GM23338 (cell line): ENCODE results near the gene NEDD1. TPM values are rescaled to one million over a fixed set of nuclear protein-coding genes. Genes with fewer than 3 reads are reported as not detected.

ENCODE experiments used
- ATAC-seq: fragments of 200-7000 bp; cut with Tn5 transposase; 3 replicates; pipeline ENCODE4 v1.9.1; 2020
- DNase-seq: peaks from one replicate; pipeline ENCODE4 v3.0.0-alpha.2; 2015; ENCODE audit warnings: low spot score
- H2AFZ ChIP-seq: fragments of 200-600 bp; sonication (generic); 2 replicates; pipeline ENCODE4 v1.8.0; 2016; ENCODE audit warnings: antibody characterized with exemption, mild to moderate bottlenecking, moderate library complexity
- H3F3A ChIP-seq: fragments of 200-600 bp; sonication (generic); replicated peaks from 2 replicates; pipeline ENCODE4 v1.8.0; 2017; ENCODE audit warnings: antibody characterized with exemption, mixed run types, low read depth
- H3K27ac ChIP-seq: fragments of 200-600 bp; sonication (generic); 2 replicates; pipeline ENCODE4 v1.6.1; 2016; ENCODE audit warnings: low read depth
- H3K27me3 ChIP-seq: fragments of 200-600 bp; sonication (generic); 2 replicates; pipeline ENCODE4 v1.8.0; 2016; ENCODE audit warnings: mild to moderate bottlenecking, mixed run types, moderate library complexity; ENCODE audit not compliant: insufficient read depth
- H3K36me3 ChIP-seq: fragments of 200-600 bp; sonication (generic); 2 replicates; pipeline ENCODE4 v1.8.0; 2016; ENCODE audit warnings: mild to moderate bottlenecking; ENCODE audit not compliant: insufficient read depth
- H3K4me1 ChIP-seq: fragments of 200-600 bp; sonication (generic); 2 replicates; pipeline ENCODE4 v1.8.0; 2016; ENCODE audit warnings: mild to moderate bottlenecking, moderate library complexity; ENCODE audit not compliant: insufficient read depth
- H3K4me2 ChIP-seq: fragments of 200-600 bp; sonication (generic); 2 replicates; pipeline ENCODE4 v1.7.1; 2017; ENCODE audit warnings: mixed run types
- H3K4me3 ChIP-seq: fragments of 200-600 bp; sonication (generic); 2 replicates; pipeline ENCODE4 v1.6.1; 2016; ENCODE audit warnings: mixed run types
- H3K79me2 ChIP-seq: fragments of 200-600 bp; sonication (generic); replicated peaks from 2 replicates; pipeline ENCODE4 v1.8.0; 2017; ENCODE audit warnings: mild to moderate bottlenecking; ENCODE audit not compliant: insufficient read depth
- H3K9me2 ChIP-seq: fragments of 200-600 bp; sonication (generic); 2 replicates; pipeline ENCODE4 v1.8.0; 2017; ENCODE audit not compliant: insufficient read depth
- H4K20me1 ChIP-seq: fragments of 200-600 bp; sonication (generic); replicated peaks from 2 replicates; pipeline ENCODE4 v1.8.0; 2017; ENCODE audit warnings: mild to moderate bottlenecking; ENCODE audit not compliant: insufficient read depth
- H3K27ac Mint-ChIP-seq: 2 replicates; pipeline ENCODE4 v1.8.0; 2020; ENCODE audit warnings: inconsistent platforms, mild to moderate bottlenecking, moderate library complexity, mixed read lengths
- H3K27me3 Mint-ChIP-seq: 3 replicates; pipeline ENCODE4 v1.8.0; 2022; ENCODE audit warnings: low read depth, mild to moderate bottlenecking, moderate library complexity, mixed read lengths, inconsistent platforms; ENCODE audit not compliant: insufficient read depth, poor library complexity
- H3K36me3 Mint-ChIP-seq: 3 replicates; pipeline ENCODE4 v1.8.0; 2021; ENCODE audit warnings: low read depth, mild to moderate bottlenecking, inconsistent platforms, moderate library complexity, mixed read lengths
- H3K4me1 Mint-ChIP-seq: 3 replicates; pipeline ENCODE4 v1.8.0; 2020; ENCODE audit warnings: mild to moderate bottlenecking, inconsistent platforms, mixed read lengths
- H3K4me3 Mint-ChIP-seq: 3 replicates; pipeline ENCODE4 v1.8.0; 2021; ENCODE audit warnings: moderate library complexity, mild to moderate bottlenecking, inconsistent platforms, mixed read lengths
- H3K9me3 Mint-ChIP-seq: 3 replicates; pipeline ENCODE4 v1.8.0; 2020; ENCODE audit warnings: moderate library complexity, mild to moderate bottlenecking, inconsistent platforms, mixed read lengths
- CTCF ChIP-seq, 2 experiments: fragments of 200-600 bp in 1 of 2; sonication (generic) in 1 of 2; conservative IDR thresholded peaks; 2 replicates each; pipeline versions ENCODE4 v1.5.1 to v1.6.1; 2016 to 2017; ENCODE audit warnings: antibody characterized with exemption in 2 of 2, low read depth in 2 of 2, mild to moderate bottlenecking in 2 of 2, moderate library complexity in 1 of 2
- ETS1 ChIP-seq: IDR thresholded peaks from 2 replicates; pipeline ENCODE4 v1.6.1; 2016; ENCODE audit warnings: antibody characterized with exemption
- REST ChIP-seq: IDR thresholded peaks from one replicate; pipeline ENCODE4 v1.6.1; 2018; ENCODE audit warnings: antibody characterized with exemption; ENCODE audit not compliant: unreplicated experiment
- STAT1 ChIP-seq: IDR thresholded peaks from one replicate; pipeline ENCODE4 v1.6.1; 2016; ENCODE audit warnings: antibody characterized with exemption; ENCODE audit not compliant: unreplicated experiment
- polyA plus RNA-seq: library from polyadenylated mRNA; unstranded; fragments of >200 nt; fragmentation: Nextera tagmentation; extraction: Ambion mirVana; gene quantifications from 2 replicates; pipeline ENCODE4 v1.2.1, GENCODE V29; 2016
- total RNA-seq: library from RNA; depleted of rRNA; stranded (reverse); fragments of >200 nt; shearing (Covaris generic); gene quantifications from 2 replicates; pipeline ENCODE4 v1.2.3, GENCODE V29; 2014

The NEDD1 gene
- total and polyA plus RNA-seq, 2 experiments from 2014 or later: 16.0 to 35.8 TPM

GRCh38 chr12:96912261-96912660, 5.2 kb downstream of the NEDD1 start (continued):
- no peak for TF ChIP-seq REST

GRCh38 chr12:96912943-96913342, 5.9 kb downstream of the NEDD1 start:
- Histone ChIP-seq H3K79me2 (peaks cover 51% of the 10 kb centered on the region), H2AFZ (no peak overlapping the region), H3K36me3 (no peaks in the 10 kb centered on the region), H3K4me3 (no peak overlapping the region), H3K27ac (no peak overlapping the region), H3K4me2 (no peak overlapping the region), H3K9me2 (0 out of 2 replicates have a peak, but pooled peaks cover 3% of the 10 kb centered on the region), H3K27me3 (no peaks in the 10 kb centered on the region), H3K4me1 (peaks cover 16% of the 10 kb centered on the region), H4K20me1 (no peaks in the 10 kb centered on the region), H3F3A (no peaks in the 10 kb centered on the region)
- Mint-ChIP-seq H3K27me3 (no peaks in the 10 kb centered on the region), H3K4me3 (no peak overlapping the region), H3K27ac (no peak overlapping the region), H3K36me3 (peaks cover 6% of the 10 kb centered on the region), H3K4me1 (peaks cover 30% of the 10 kb centered on the region), H3K9me3 (no peaks in the 10 kb centered on the region)
- DNase-seq: no peak
- TF ChIP-seq REST (no peak), STAT1 (no peak), CTCF (conservative IDR thresholded peaks at IDR 0.05; ENCODE audit: low read depth in 2 of 2) (no peak), ETS1 (no peak)
- ATAC-seq: no peak
